ENCODE measurements around the gene ACOXL. TPM values are rescaled to one million over a fixed set of nuclear protein-coding genes. Genes with fewer than 3 reads are reported as not detected.

ACOXL gene
- total RNA-seq, 1 donor = not detected

GRCh38 chr2:110838657-110839384 lies 106.4 kb downstream of the ACOXL start:
- H3K9me3 ChIP-seq (ENCODE audit: low read depth, low read length) = no peaks in the 10 kb centered on the region
- no peak overlapping the region for H3K4me3 ChIP-seq (ENCODE audit: insufficient read depth, low read length)
- H3K4me1 ChIP-seq (ENCODE audit: insufficient read depth, low read length) = no peaks in the 10 kb centered on the region
- H3K79me2 ChIP-seq (ENCODE audit: insufficient read depth, low read length) = no peaks in the 10 kb centered on the region
- peaks cover 45% of the 10 kb centered on the region for H3K27me3 ChIP-seq (ENCODE audit: insufficient read depth, low read length)
- no peak overlapping the region for H3K27ac ChIP-seq (ENCODE audit: low read depth, low read length)
- H3K4me2 ChIP-seq (ENCODE audit: insufficient read depth, low read length) = no peak overlapping the region
- no peaks in the 10 kb centered on the region for H4K20me1 ChIP-seq (ENCODE audit: insufficient read depth, low read length)
- H3K36me3 ChIP-seq (ENCODE audit: insufficient read depth, low read length) = no peaks in the 10 kb centered on the region
- no peak for DNase-seq (ENCODE audit: insufficient read length, low spot score, missing footprints)
- no peak for TF ChIP-seq CTCF (IDR thresholded peaks at IDR 0.05; ENCODE audit: extremely low read depth, low read depth, low read length)
- no peak overlapping the region for H2AFZ ChIP-seq (ENCODE audit: low read length)

GRCh38 chr2:110840508-110840907 lies 108.1 kb downstream of the ACOXL start:
- Histone ChIP-seq H3K27me3 (ENCODE audit: insufficient read depth, low read length) (peaks cover 33% of the 10 kb centered on the region), H3K27ac (ENCODE audit: low read depth, low read length) (no peak overlapping the region), H3K36me3 (ENCODE audit: insufficient read depth, low read length) (no peaks in the 10 kb centered on the region)

GRCh38 chr2:110842048-110842447 lies 109.7 kb downstream of the ACOXL start:
- Histone ChIP-seq H3K27ac (ENCODE audit: low read depth, low read length) (no peak overlapping the region), H3K4me1 (ENCODE audit: insufficient read depth, low read length) (no peaks in the 10 kb centered on the region), H3K27me3 (ENCODE audit: insufficient read depth, low read length) (peaks cover 27% of the 10 kb centered on the region), H4K20me1 (ENCODE audit: insufficient read depth, low read length) (no peaks in the 10 kb centered on the region), H2AFZ (ENCODE audit: low read length) (no peak overlapping the region), H3K9me3 (ENCODE audit: low read depth, low read length) (no peaks in the 10 kb centered on the region), H3K36me3 (ENCODE audit: insufficient read depth, low read length) (no peaks in the 10 kb centered on the region), H3K4me2 (ENCODE audit: insufficient read depth, low read length) (no peak overlapping the region), H3K4me3 (ENCODE audit: insufficient read depth, low read length) (no peak overlapping the region), H3K79me2 (ENCODE audit: insufficient read depth, low read length) (no peaks in the 10 kb centered on the region)
- TF ChIP-seq CTCF (IDR thresholded peaks at IDR 0.05; ENCODE audit: extremely low read depth, low read depth, low read length) = no peak
- DNase-seq (ENCODE audit: insufficient read length, low spot score, missing footprints) = no peak

More at GRCh38 chr2:110840508-110840907, 108.1 kb downstream of the ACOXL start:
- no peak for DNase-seq (ENCODE audit: insufficient read length, low spot score, missing footprints)
- Histone ChIP-seq H4K20me1 (ENCODE audit: insufficient read depth, low read length) (no peaks in the 10 kb centered on the region), H3K4me3 (ENCODE audit: insufficient read depth, low read length) (no peak overlapping the region), H2AFZ (ENCODE audit: low read length) (no peak overlapping the region), H3K79me2 (ENCODE audit: insufficient read depth, low read length) (no peaks in the 10 kb centered on the region), H3K4me1 (ENCODE audit: insufficient read depth, low read length) (no peaks in the 10 kb centered on the region), H3K4me2 (ENCODE audit: insufficient read depth, low read length) (no peak overlapping the region), H3K9me3 (ENCODE audit: low read depth, low read length) (no peaks in the 10 kb centered on the region)
- no peak for TF ChIP-seq CTCF (IDR thresholded peaks at IDR 0.05; ENCODE audit: extremely low read depth, low read depth, low read length)

- no peak overlapping the region for H3K27ac ChIP-seq (ENCODE audit: low read depth, low read length)
- no peaks in the 10 kb centered on the region for H3K4me1 ChIP-seq (ENCODE audit: insufficient read depth, low read length)
- H3K4me3 ChIP-seq (ENCODE audit: insufficient read depth, low read length) = no peak overlapping the region
- H3K4me2 ChIP-seq (ENCODE audit: insufficient read depth, low read length) = no peak overlapping the region
- no peak for TF ChIP-seq CTCF (IDR thresholded peaks at IDR 0.05; ENCODE audit: extremely low read depth, low read depth, low read length)
- H3K27me3 ChIP-seq (ENCODE audit: insufficient read depth, low read length) = peaks cover 36% of the 10 kb centered on the region
- no peaks in the 10 kb centered on the region for H4K20me1 ChIP-seq (ENCODE audit: insufficient read depth, low read length)
- no peaks in the 10 kb centered on the region for H3K79me2 ChIP-seq (ENCODE audit: insufficient read depth, low read length)
- H3K36me3 ChIP-seq (ENCODE audit: insufficient read depth, low read length) = no peaks in the 10 kb centered on the region
- H2AFZ ChIP-seq (ENCODE audit: low read length) = no peak overlapping the region
- no peaks in the 10 kb centered on the region for H3K9me3 ChIP-seq (ENCODE audit: low read depth, low read length)
- no peak for DNase-seq (ENCODE audit: insufficient read length, low spot score, missing footprints)
Observed at GRCh38 chr2:110843496-110843895, 111.1 kb downstream of the ACOXL start.
